MM.1S (cell line): Measurements from ENCODE around the gene AUTS2.

ENCODE experiments used
- CTCF ChIP-seq: fragments of 300-600 bp; sonication (generic); IDR thresholded peaks from 2 replicates; pipeline ENCODE4 v1.5.1; 2016; ENCODE audit warnings: antibody characterized with exemption, low read length, mixed read lengths
- EZH2phosphoT487 ChIP-seq: fragments of 300-600 bp; sonication (generic); IDR thresholded peaks from 2 replicates; pipeline ENCODE4 v1.6.1; 2018; ENCODE audit warnings: antibody characterized with exemption, low read length

- TF ChIP-seq CTCF (no peak), EZH2phosphoT487 (no peak)
Measured at GRCh38 chr7:70188901-70189650, 590.8 kb downstream of the AUTS2 start.
